Activated B cell treated with CpG ODN at 0.5 μM for 24 hours (primary cell): ENCODE measurements around the gene PAXX. TPM values are rescaled to one million over a fixed set of nuclear protein-coding genes. Genes with fewer than 3 reads are reported as not detected.

Experiments
- ATAC-seq: fragments of 200-7000 bp; cut with Tn5 transposase; one replicate; pipeline ENCODE4 v1.10.0; 2021; ENCODE audit warnings: low read depth, mild to moderate bottlenecking, moderate library complexity
- CTCF ChIA-PET: fragments of 350-600 bp; sonication (Branson Sonifier 250); formaldehyde crosslinking; loops from one replicate; lab custom pipeline; 2021; ENCODE audit warnings: antibody characterized with exemption; lab: Charles Lee
- POLR2A ChIA-PET: fragments of 350-600 bp; sonication (Branson Sonifier 250); formaldehyde crosslinking; loops from one replicate; lab custom pipeline; 2021; ENCODE audit warnings: antibody characterized with exemption; lab: Charles Lee
- DNase-seq: peaks from one replicate; pipeline ENCODE4 v3.0.0; 2022
- H3K27ac Mint-ChIP-seq: one replicate; pipeline ENCODE4 v1.8.0; 2020; ENCODE audit warnings: mixed read lengths
- H3K27me3 Mint-ChIP-seq: one replicate; pipeline ENCODE4 v1.8.0; 2021; ENCODE audit warnings: mixed read lengths
- H3K36me3 Mint-ChIP-seq: one replicate; pipeline ENCODE4 v1.8.0; 2021; ENCODE audit warnings: low read depth, mixed read lengths
- H3K4me1 Mint-ChIP-seq: one replicate; pipeline ENCODE4 v1.8.0; 2021; ENCODE audit warnings: mixed read lengths
- H3K4me3 Mint-ChIP-seq: one replicate; pipeline ENCODE4 v1.8.0; 2020; ENCODE audit warnings: mild to moderate bottlenecking, mixed read lengths
- H3K9me3 Mint-ChIP-seq: one replicate; pipeline ENCODE4 v1.8.0; 2020; ENCODE audit warnings: mixed read lengths
- intact Hi-C: fragments of 100-400 bp; cut with micrococcal nuclease; formaldehyde crosslinking; loops from one replicate; pipeline ENCODE4 v1.15.1; 2024
- total RNA-seq: library from RNA; stranded (reverse); gene quantifications from 2 replicates; pipeline ENCODE4 v1.2.3, GENCODE V29; 2022
- TF ChIP-seq, protein P1 (sequence below): fragments of 200-600 bp; IDR thresholded peaks from one replicate; pipeline ENCODE4 v1.8.0; 2022; ENCODE audit warnings: antibody characterized with exemption, mild to moderate bottlenecking

PAXX gene
- total RNA-seq, 1 donor from 2014 or later, result 47.8 TPM

- no peak overlapping the region for H3K27ac Mint-ChIP-seq
- ATAC-seq (no peak), DNase-seq (no peak)
- H3K9me3 Mint-ChIP-seq, result no peaks in the 10 kb centered on the region
- H3K4me1 Mint-ChIP-seq, result peaks cover 1% of the 10 kb centered on the region
- no peak overlapping the region for H3K4me3 Mint-ChIP-seq
- intact Hi-C loops, result no loop called here
- TF ChIP-seq, protein P1, sequence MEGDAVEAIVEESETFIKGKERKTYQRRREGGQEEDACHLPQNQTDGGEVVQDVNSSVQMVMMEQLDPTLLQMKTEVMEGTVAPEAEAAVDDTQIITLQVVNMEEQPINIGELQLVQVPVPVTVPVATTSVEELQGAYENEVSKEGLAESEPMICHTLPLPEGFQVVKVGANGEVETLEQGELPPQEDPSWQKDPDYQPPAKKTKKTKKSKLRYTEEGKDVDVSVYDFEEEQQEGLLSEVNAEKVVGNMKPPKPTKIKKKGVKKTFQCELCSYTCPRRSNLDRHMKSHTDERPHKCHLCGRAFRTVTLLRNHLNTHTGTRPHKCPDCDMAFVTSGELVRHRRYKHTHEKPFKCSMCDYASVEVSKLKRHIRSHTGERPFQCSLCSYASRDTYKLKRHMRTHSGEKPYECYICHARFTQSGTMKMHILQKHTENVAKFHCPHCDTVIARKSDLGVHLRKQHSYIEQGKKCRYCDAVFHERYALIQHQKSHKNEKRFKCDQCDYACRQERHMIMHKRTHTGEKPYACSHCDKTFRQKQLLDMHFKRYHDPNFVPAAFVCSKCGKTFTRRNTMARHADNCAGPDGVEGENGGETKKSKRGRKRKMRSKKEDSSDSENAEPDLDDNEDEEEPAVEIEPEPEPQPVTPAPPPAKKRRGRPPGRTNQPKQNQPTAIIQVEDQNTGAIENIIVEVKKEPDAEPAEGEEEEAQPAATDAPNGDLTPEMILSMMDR, result no peak
- no peaks in the 10 kb centered on the region for H3K36me3 Mint-ChIP-seq
- POLR2A ChIA-PET, result no interaction called here
- no peaks in the 10 kb centered on the region for H3K27me3 Mint-ChIP-seq
- CTCF ChIA-PET, result no interaction called here
Observed at GRCh38 chr9:137006116-137007003, 14.1 kb downstream of the PAXX start.

DNA sequence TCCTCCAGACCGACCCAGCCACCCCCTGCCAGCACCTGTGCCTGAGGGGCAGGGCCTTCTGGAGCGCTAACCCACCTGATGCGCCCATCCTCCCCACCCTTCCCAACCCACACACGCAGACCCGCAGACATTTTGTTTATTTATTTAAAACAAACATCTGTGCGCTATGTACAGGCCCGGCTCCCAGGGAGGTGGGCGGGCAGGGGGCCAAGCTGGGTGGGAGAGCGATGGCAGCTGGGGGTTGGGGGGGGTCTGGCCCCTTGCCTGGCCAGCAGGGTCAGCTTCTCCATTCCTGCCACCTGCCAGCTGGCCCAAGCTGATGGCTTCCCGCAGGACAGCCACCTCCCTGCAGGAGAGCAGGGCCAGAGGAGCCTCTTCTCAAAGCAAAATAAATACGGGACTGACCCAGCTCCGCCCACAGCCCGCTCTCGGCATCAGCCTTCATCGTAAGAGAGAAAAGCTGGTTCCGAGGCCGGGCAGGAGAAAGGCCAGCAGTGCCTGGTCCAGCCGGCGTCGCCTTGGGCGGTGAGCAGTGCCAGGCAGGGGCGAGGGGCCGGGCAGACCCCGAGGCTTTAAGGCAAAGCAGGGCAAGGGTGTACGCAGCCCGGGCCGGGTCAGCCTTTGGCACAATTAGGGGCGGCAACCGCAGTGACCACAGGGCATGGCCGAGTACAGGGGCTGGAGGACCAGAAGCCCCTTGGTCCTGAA is 15.0 kb downstream of the PAXX start:
- Mint-ChIP-seq H3K27me3 (no peaks in the 10 kb centered on the region), H3K4me3 (no peak overlapping the region), H3K4me1 (no peaks in the 10 kb centered on the region), H3K27ac (no peak overlapping the region), H3K36me3 (peaks cover 2% of the 10 kb centered on the region), H3K9me3 (no peaks in the 10 kb centered on the region)
- ChIA-PET CTCF (no interaction called here), POLR2A (no interaction called here)
- DNase-seq, result no peak
- TF ChIP-seq, protein P1, result no peak
- no peak for ATAC-seq
- intact Hi-C loops, result no loop called here

- CTCF ChIA-PET, result no interaction called here
- no peaks in the 10 kb centered on the region for H3K4me1 Mint-ChIP-seq
Observed at GRCh38 chr9:137007816-137008270, 15.6 kb downstream of the PAXX start.

GRCh38 chr9:137008312-137008711 is 16.1 kb downstream of the PAXX start:
- H3K4me3 Mint-ChIP-seq, result no peak overlapping the region
- ATAC-seq, result no peak
- H3K9me3 Mint-ChIP-seq, result no peaks in the 10 kb centered on the region
- DNase-seq, result no peak
- POLR2A ChIA-PET, result no interaction called here
- H3K36me3 Mint-ChIP-seq, result peaks cover 4% of the 10 kb centered on the region
- TF ChIP-seq, protein P1, result no peak
- no peaks in the 10 kb centered on the region for H3K4me1 Mint-ChIP-seq
- CTCF ChIA-PET, result no interaction called here
- intact Hi-C loops, result no loop called here
- H3K27ac Mint-ChIP-seq, result no peak overlapping the region
- no peaks in the 10 kb centered on the region for H3K27me3 Mint-ChIP-seq

More at GRCh38 chr9:137007816-137008270, 15.6 kb downstream of the PAXX start:
- POLR2A ChIA-PET, result no interaction called here
- intact Hi-C loops, result no loop called here
- no peak overlapping the region for H3K27ac Mint-ChIP-seq
- no peak overlapping the region for H3K4me3 Mint-ChIP-seq
- DNase-seq (no peak), ATAC-seq (no peak)
- H3K27me3 Mint-ChIP-seq, result no peaks in the 10 kb centered on the region
- H3K36me3 Mint-ChIP-seq, result peaks cover 4% of the 10 kb centered on the region
- H3K9me3 Mint-ChIP-seq, result no peaks in the 10 kb centered on the region
- TF ChIP-seq, protein P1, result no peak

GRCh38 chr9:137009217-137009616 is 17.0 kb downstream of the PAXX start:
- Mint-ChIP-seq H3K4me1 (no peaks in the 10 kb centered on the region), H3K4me3 (no peak overlapping the region), H3K36me3 (peaks cover 5% of the 10 kb centered on the region), H3K27me3 (no peaks in the 10 kb centered on the region), H3K9me3 (no peaks in the 10 kb centered on the region), H3K27ac (no peak overlapping the region)
- ATAC-seq (no peak), DNase-seq (no peak)
- intact Hi-C loops, result no loop called here
- ChIA-PET CTCF (interaction anchor here (0.5 to 0.6 kb wide), 2 partner anchors 8 to 230 kb away, joined by 3 to 5 read pairs; no protein-coding TSS in a partner anchor), POLR2A (interaction anchor here (0.5 kb wide), 1 partner anchor 10 kb away, joined by 4 read pairs; no protein-coding TSS in a partner anchor)
- TF ChIP-seq, protein P1, result no peak
